Fibroblast of lung (primary cell): Measurements from ENCODE around the gene PLPPR4. TPM values are rescaled to one million over a fixed set of nuclear protein-coding genes. Genes with fewer than 3 reads are reported as not detected.

ENCODE experiments used
- DNase-seq, 2 donors: peaks; one replicate each; pipeline versions ENCODE4 v3.0.0 to v3.0.0-alpha.2; 2010; ENCODE audit warnings: low read depth in 2 of 2
- H2AFZ ChIP-seq: 2 replicates; pipeline ENCODE4 v1.5.1; 2012; ENCODE audit warnings: low read length, control low read depth, inconsistent platforms
- H3K27ac ChIP-seq: 2 replicates; pipeline ENCODE4 v1.5.1; 2011; ENCODE audit warnings: low read length, control low read depth; ENCODE audit not compliant: insufficient read depth
- H3K27me3 ChIP-seq: 2 replicates; pipeline ENCODE4 v1.5.1; 2011; ENCODE audit warnings: mild to moderate bottlenecking, low read length; ENCODE audit not compliant: control insufficient read depth, insufficient read depth
- H3K36me3 ChIP-seq: 2 replicates; pipeline ENCODE4 v1.5.1; 2011; ENCODE audit warnings: low read length; ENCODE audit not compliant: control insufficient read depth, insufficient read depth
- H3K4me1 ChIP-seq: 2 replicates; pipeline ENCODE4 v1.5.1; 2011; ENCODE audit warnings: low read length; ENCODE audit not compliant: control insufficient read depth, insufficient read depth; ENCODE audit errors: extremely low read depth
- H3K4me2 ChIP-seq: 2 replicates; pipeline ENCODE4 v1.5.1; 2011; ENCODE audit warnings: low read length, control low read depth; ENCODE audit not compliant: insufficient read depth; ENCODE audit errors: extremely low read depth
- H3K4me3 ChIP-seq, 4 experiments: fragments of 200-600 bp in 1 of 4; sonication (generic) in 1 of 4; replicated peaks in 1 of 4; 2 replicates each; pipeline ENCODE4 v1.5.1; 2011 to 2016; ENCODE audit warnings: low read length in 4 of 4, low read depth in 3 of 4, mild to moderate bottlenecking in 3 of 4, control low read depth in 2 of 4, inconsistent platforms in 1 of 4, mixed read lengths in 1 of 4; ENCODE audit not compliant: insufficient read depth in 1 of 4; ENCODE audit errors: control extremely low read depth in 1 of 4
- H3K79me2 ChIP-seq: 2 replicates; pipeline ENCODE4 v1.5.1; 2012; ENCODE audit warnings: mild to moderate bottlenecking, low read length, inconsistent platforms; ENCODE audit not compliant: control insufficient read depth, insufficient read depth
- H3K9ac ChIP-seq: 2 replicates; pipeline ENCODE4 v1.5.1; 2011; ENCODE audit warnings: mild to moderate bottlenecking, low read length, control low read depth; ENCODE audit not compliant: insufficient read depth
- H3K9me3 ChIP-seq: 2 replicates; pipeline ENCODE4 v1.5.1; 2012; ENCODE audit warnings: low read depth, low read length; ENCODE audit not compliant: control insufficient read depth, insufficient read depth
- H4K20me1 ChIP-seq: 2 replicates; pipeline ENCODE4 v1.5.1; 2011; ENCODE audit warnings: low read length; ENCODE audit not compliant: control insufficient read depth, insufficient read depth; ENCODE audit errors: extremely low read depth
- CTCF ChIP-seq, 2 donors: IDR thresholded peaks in 1 of 2; conservative IDR thresholded peaks in 1 of 2; 1 replicate in 1 of 2; 2 replicates in 1 of 2; pipeline ENCODE4 v1.5.1; 2011 to 2012; ENCODE audit warnings: low read length in 2 of 2, control low read depth in 1 of 2, inconsistent platforms in 1 of 2, low read depth in 1 of 2, mild to moderate bottlenecking in 1 of 2
- EZH2 ChIP-seq: IDR thresholded peaks from 2 replicates; pipeline ENCODE4 v1.5.1; 2012; ENCODE audit warnings: low read length, control low read depth, mild to moderate bottlenecking; ENCODE audit errors: missing control alignments
- polyA plus RNA-seq, 2 donors: library from polyadenylated mRNA; depleted of rRNA in 1 of 2; stranded (reverse) in 1 of 2; unstranded in 1 of 2; fragments of >200 nt; gene quantifications; 2 replicates each; pipeline ENCODE4 v1.2.1, GENCODE V29; 2011 to 2012; ENCODE audit warnings: missing spikeins in 1 of 2
- total RNA-seq: library from RNA; depleted of rRNA; stranded (reverse); fragments of >200 nt; gene quantifications from 2 replicates; pipeline ENCODE4 v1.2.1, GENCODE V29; 2014

Gene PLPPR4
- total and polyA plus RNA-seq, 2 donors (not counting 1 experiment from before 2014, with no cell fraction given) = 7.1 to 101 TPM

DNA sequence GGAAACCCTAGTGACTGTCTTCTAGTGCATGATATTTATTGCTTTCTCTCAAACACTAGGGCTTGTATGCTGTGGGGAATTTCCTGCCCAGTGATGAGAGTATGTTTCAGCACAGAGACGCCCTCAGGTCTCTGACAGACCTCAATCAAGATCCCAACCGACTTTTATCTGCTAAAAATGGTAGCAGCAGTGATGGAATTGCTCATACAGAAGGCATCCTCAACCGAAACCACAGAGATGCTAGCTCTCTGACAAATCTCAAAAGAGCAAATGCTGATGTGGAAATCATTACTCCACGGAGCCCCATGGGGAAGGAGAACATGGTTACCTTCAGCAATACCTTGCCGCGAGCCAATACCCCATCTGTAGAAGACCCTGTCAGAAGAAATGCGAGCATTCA, 41.3 kb downstream of the PLPPR4 start:
- no peaks in the 10 kb centered on the region for H4K20me1 ChIP-seq
- no peaks in the 10 kb centered on the region for H3K4me1 ChIP-seq
- H3K36me3 ChIP-seq = no peaks in the 10 kb centered on the region
- H3K27me3 ChIP-seq = no peaks in the 10 kb centered on the region
- H2AFZ ChIP-seq = no peak overlapping the region
- no peak overlapping the region for H3K27ac ChIP-seq
- peak in 1 of 2 donors; percentile 26 for DNase-seq
- no peak overlapping the region for H3K4me3 ChIP-seq
- TF ChIP-seq CTCF (conservative IDR thresholded peaks at IDR 0.05 in 1 of 2, IDR thresholded peaks at IDR 0.05 in 1 of 2; ENCODE audit: low read depth in 1 of 2, low read length in 2 of 2) (no peak), EZH2 (no peak)
- no peaks in the 10 kb centered on the region for H3K79me2 ChIP-seq
- H3K4me2 ChIP-seq = no peak overlapping the region
- no peaks in the 10 kb centered on the region for H3K9me3 ChIP-seq
- H3K9ac ChIP-seq = no peak overlapping the region

DNA sequence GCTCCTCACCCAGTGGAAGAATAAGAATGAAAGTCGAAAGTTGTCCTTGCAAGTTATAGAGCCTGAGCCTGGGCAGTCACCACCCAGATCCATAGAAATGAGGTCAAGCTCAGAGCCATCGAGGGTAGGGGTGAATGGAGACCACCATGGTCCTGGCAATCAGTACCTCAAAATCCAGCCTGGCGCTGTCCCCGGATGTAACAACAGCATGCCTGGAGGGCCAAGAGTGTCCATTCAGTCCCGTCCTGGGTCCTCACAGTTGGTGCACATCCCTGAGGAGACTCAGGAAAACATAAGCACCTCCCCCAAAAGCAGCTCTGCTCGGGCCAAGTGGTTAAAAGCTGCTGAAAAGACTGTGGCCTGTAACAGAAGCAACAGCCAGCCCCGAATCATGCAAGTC, 41.8 kb downstream of the PLPPR4 start:
- Histone ChIP-seq H4K20me1 (no peaks in the 10 kb centered on the region), H3K9me3 (no peaks in the 10 kb centered on the region), H3K79me2 (no peaks in the 10 kb centered on the region), H3K27me3 (no peaks in the 10 kb centered on the region), H3K4me2 (no peak overlapping the region), H3K9ac (no peak overlapping the region), H2AFZ (no peak overlapping the region), H3K4me1 (no peaks in the 10 kb centered on the region), H3K27ac (no peak overlapping the region), H3K4me3 (no peak overlapping the region), H3K36me3 (no peaks in the 10 kb centered on the region)
- DNase-seq = no peak
- no peak for TF ChIP-seq EZH2

DNA sequence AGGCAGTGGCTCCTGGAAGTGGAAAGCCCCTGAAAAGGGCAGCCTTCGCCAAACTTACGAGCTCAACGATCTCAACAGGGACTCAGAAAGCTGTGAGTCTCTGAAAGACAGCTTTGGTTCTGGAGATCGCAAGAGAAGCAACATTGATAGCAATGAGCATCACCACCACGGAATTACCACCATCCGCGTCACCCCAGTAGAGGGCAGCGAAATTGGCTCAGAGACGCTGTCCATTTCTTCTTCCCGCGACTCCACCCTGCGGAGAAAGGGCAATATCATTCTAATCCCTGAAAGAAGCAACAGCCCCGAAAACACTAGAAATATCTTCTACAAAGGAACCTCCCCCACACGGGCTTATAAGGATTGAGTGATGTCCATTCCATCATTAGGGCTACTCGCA, 42.4 kb downstream of the PLPPR4 start:
- no peaks in the 10 kb centered on the region for H3K36me3 ChIP-seq
- H3K27me3 ChIP-seq = no peaks in the 10 kb centered on the region
- no peaks in the 10 kb centered on the region for H3K79me2 ChIP-seq
- no peaks in the 10 kb centered on the region for H4K20me1 ChIP-seq
- DNase-seq = no peak
- no peak overlapping the region for H3K4me2 ChIP-seq
- no peaks in the 10 kb centered on the region for H3K9me3 ChIP-seq
- H3K27ac ChIP-seq = no peak overlapping the region
- H3K4me1 ChIP-seq = no peaks in the 10 kb centered on the region
- no peak overlapping the region for H3K4me3 ChIP-seq
- TF ChIP-seq CTCF (conservative IDR thresholded peaks at IDR 0.05 in 1 of 2, IDR thresholded peaks at IDR 0.05 in 1 of 2; ENCODE audit: low read depth in 1 of 2, low read length in 2 of 2) = no peak
- no peak for TF ChIP-seq EZH2
- H3K9ac ChIP-seq = no peak overlapping the region
- no peak overlapping the region for H2AFZ ChIP-seq
